Gastrocnemius medialis (tissue), 4 donors: ENCODE measurements around the gene MRPL28. TPM values are rescaled to one million over a fixed set of nuclear protein-coding genes. Genes with fewer than 3 reads are reported as not detected.
"Not testable (repeated sequence)": the region's sequence is repeated elsewhere in the genome, so short reads cannot be mapped to it uniquely, and the experiment has no call there.

ENCODE experiments used
- ATAC-seq, 2 donors: fragments of 150-250 bp; one replicate each; pipeline ENCODE4 v1.9.1; 2016
- DNase-seq, 2 donors: peaks; one replicate each; pipeline ENCODE4 v3.0.0-alpha.2; 2019
- H3K27ac ChIP-seq, 4 donors: fragments of 200-600 bp; sonication (generic); 1 replicate in 1 of 4; 2 replicates in 3 of 4; pipeline ENCODE4 v1.5.1; 2016 to 2018; ENCODE audit warnings: mild to moderate bottlenecking in 2 of 4, moderate library complexity in 1 of 4
- H3K27me3 ChIP-seq, 3 donors: fragments of 200-600 bp; sonication (generic) in 2 of 3; 1 replicate in 1 of 3; 2 replicates in 2 of 3; pipeline versions ENCODE4 v1.5.1 to v1.6.0; 2016 to 2019; ENCODE audit warnings: mild to moderate bottlenecking in 1 of 3, moderate library complexity in 1 of 3
- H3K36me3 ChIP-seq, 2 donors: fragments of 200-600 bp; sonication (generic) in 1 of 2; one replicate each; pipeline ENCODE4 v1.5.1; 2017 to 2018
- H3K4me1 ChIP-seq, 2 donors: fragments of 200-600 bp; sonication (generic) in 1 of 2; one replicate each; pipeline ENCODE4 v1.5.1; 2016 to 2017; ENCODE audit warnings: mild to moderate bottlenecking in 2 of 2
- H3K4me3 ChIP-seq, 4 donors: fragments of 200-600 bp; sonication (generic) in 3 of 4; 1 replicate in 1 of 4; 2 replicates in 3 of 4; pipeline ENCODE4 v1.5.1; 2016 to 2019; ENCODE audit warnings: mild to moderate bottlenecking in 2 of 4
- H3K9me3 ChIP-seq, 3 donors: fragments of 200-600 bp; sonication (generic) in 2 of 3; 1 replicate in 1 of 3; 2 replicates in 2 of 3; pipeline ENCODE4 v1.5.1; 2016 to 2019
- POLR2A ChIP-seq, 2 donors: fragments of 450-650 bp; IDR thresholded peaks; one replicate each; pipeline ENCODE4 v1.6.1; 2017; ENCODE audit warnings: antibody characterized with exemption in 2 of 2, mild to moderate bottlenecking in 2 of 2, moderate library complexity in 2 of 2
- in situ Hi-C, 4 donors: fragments of 200-750 bp; cut with MboI; loops; one replicate each; pipeline versions ENCODE4 v1.15.0 to v1.8.0; 2017; ENCODE audit warnings: low sequenced_read_pairs in 4 of 4
- intact Hi-C: fragments of 100-400 bp; cut with DNase I; formaldehyde crosslinking; loops from one replicate; pipeline ENCODE4 v1.15.1; 2023; ENCODE audit warnings: low total_unique reads
- total RNA-seq, 4 donors: library from RNA; depleted of rRNA; stranded (reverse); fragments of >200 nt; gene quantifications; one replicate each; pipeline versions ENCODE4 v1.1.0 to v1.2.3, GENCODE V29; 2016
- TF ChIP-seq, protein P1 (sequence below), 5 experiments: fragments of 450-650 bp in 3 of 5; fragments of 200-600 bp in 2 of 5; sonication (generic) in 2 of 5; IDR thresholded peaks in 4 of 5; conservative IDR thresholded peaks in 1 of 5; 1 replicate in 4 of 5; 2 replicates in 1 of 5; pipeline ENCODE4 v1.5.1; 2016 to 2019; ENCODE audit warnings: antibody characterized with exemption in 5 of 5, mild to moderate bottlenecking in 3 of 5, moderate library complexity in 3 of 5

The MRPL28 gene
- total RNA-seq, 4 donors from 2014 or later, result 72.8 to 122 (median 87.4) TPM

DNA sequence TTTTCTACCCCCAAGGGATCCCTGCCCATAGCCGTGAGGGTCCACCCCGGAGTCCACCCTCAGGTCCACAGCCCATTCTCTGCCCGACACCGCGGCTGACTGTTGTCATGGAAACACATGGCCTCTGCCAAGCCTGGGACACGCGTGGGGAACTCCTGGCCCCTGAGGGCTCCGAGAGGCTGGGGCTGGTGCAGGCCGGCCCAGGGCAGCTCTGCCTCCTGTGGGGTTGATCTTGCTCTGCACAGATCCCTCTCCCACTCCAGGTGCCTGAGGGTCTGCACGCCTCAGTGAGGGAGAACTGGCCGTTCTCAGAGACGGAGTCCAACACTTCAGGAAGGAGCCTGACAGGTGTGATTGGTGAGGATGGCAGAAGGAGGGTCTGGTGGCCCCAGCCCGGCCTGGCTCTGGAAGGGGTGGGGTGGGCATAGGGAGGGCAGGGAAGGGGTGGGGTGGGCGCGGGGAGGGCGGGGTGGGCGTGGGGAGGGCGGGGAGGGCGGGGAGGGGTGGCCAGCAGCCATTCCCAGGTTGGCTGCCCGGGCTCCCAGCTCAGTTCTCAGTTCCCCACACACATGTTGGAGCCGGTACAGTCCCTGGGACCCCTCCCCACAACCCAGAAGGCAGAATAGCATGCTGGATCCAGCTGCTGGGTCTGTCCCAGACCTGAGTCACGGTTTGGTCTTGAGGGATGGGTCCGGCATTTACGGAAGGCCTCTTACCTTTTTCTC lies 6.4 kb downstream of the MRPL28 start:
- TF ChIP-seq POLR2A (IDR thresholded peaks at IDR 0.05), result no peak
- TF ChIP-seq, protein P1, sequence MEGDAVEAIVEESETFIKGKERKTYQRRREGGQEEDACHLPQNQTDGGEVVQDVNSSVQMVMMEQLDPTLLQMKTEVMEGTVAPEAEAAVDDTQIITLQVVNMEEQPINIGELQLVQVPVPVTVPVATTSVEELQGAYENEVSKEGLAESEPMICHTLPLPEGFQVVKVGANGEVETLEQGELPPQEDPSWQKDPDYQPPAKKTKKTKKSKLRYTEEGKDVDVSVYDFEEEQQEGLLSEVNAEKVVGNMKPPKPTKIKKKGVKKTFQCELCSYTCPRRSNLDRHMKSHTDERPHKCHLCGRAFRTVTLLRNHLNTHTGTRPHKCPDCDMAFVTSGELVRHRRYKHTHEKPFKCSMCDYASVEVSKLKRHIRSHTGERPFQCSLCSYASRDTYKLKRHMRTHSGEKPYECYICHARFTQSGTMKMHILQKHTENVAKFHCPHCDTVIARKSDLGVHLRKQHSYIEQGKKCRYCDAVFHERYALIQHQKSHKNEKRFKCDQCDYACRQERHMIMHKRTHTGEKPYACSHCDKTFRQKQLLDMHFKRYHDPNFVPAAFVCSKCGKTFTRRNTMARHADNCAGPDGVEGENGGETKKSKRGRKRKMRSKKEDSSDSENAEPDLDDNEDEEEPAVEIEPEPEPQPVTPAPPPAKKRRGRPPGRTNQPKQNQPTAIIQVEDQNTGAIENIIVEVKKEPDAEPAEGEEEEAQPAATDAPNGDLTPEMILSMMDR (IDR thresholded peaks at IDR 0.05 in 4 of 5, conservative IDR thresholded peaks at IDR 0.05 in 1 of 5), result no peak

GRCh38 chr16:363110-363765 lies 7.1 kb downstream of the MRPL28 start:
- TF ChIP-seq, protein P1 (IDR thresholded peaks at IDR 0.05 in 4 of 5, conservative IDR thresholded peaks at IDR 0.05 in 1 of 5), result no peak
- no peak for TF ChIP-seq POLR2A (IDR thresholded peaks at IDR 0.05)
- no peaks in the 10 kb centered on the region for H3K9me3 ChIP-seq
- intact Hi-C loops, result no loop called here
- H3K4me1 ChIP-seq, result no peaks in the 10 kb centered on the region
- H3K4me3 ChIP-seq, result no peak overlapping the region
- DNase-seq (no peak), ATAC-seq (no peak)
- peaks cover 0 to 18% (median 7%) of the 10 kb centered on the region in 3 donors for H3K27me3 ChIP-seq
- H3K27ac ChIP-seq, result no peak overlapping the region
- in situ Hi-C loops, result no loop called here
- peaks cover 0 to 18% of the 10 kb centered on the region in 2 donors for H3K36me3 ChIP-seq

More for the DNA sequence above, 6.4 kb downstream of the MRPL28 start:
- Histone ChIP-seq H3K9me3 (no peaks in the 10 kb centered on the region), H3K36me3 (peaks cover 0 to 25% of the 10 kb centered on the region in 2 donors), H3K4me3 (no peak overlapping the region), H3K4me1 (no peaks in the 10 kb centered on the region), H3K27me3 (peaks cover 0 to 18% (median 7%) of the 10 kb centered on the region in 3 donors), H3K27ac (no peak overlapping the region)
- in situ Hi-C loops, result no loop called here
- intact Hi-C loops, result no loop called here
- no peak for DNase-seq
- no peak for ATAC-seq

GRCh38 chr16:362702-362999 lies 7.7 kb downstream of the MRPL28 start:
- ATAC-seq, intact Hi-C loops, H3K27ac ChIP-seq, in situ Hi-C loops, DNase-seq, H3K4me1 ChIP-seq, H3K4me3 ChIP-seq, H3K9me3 ChIP-seq: not testable (repeated sequence)
- peaks cover 0 to 12% of the 10 kb centered on the region in 2 donors for H3K36me3 ChIP-seq
- peaks cover 0 to 18% (median 7%) of the 10 kb centered on the region in 3 donors for H3K27me3 ChIP-seq

DNA sequence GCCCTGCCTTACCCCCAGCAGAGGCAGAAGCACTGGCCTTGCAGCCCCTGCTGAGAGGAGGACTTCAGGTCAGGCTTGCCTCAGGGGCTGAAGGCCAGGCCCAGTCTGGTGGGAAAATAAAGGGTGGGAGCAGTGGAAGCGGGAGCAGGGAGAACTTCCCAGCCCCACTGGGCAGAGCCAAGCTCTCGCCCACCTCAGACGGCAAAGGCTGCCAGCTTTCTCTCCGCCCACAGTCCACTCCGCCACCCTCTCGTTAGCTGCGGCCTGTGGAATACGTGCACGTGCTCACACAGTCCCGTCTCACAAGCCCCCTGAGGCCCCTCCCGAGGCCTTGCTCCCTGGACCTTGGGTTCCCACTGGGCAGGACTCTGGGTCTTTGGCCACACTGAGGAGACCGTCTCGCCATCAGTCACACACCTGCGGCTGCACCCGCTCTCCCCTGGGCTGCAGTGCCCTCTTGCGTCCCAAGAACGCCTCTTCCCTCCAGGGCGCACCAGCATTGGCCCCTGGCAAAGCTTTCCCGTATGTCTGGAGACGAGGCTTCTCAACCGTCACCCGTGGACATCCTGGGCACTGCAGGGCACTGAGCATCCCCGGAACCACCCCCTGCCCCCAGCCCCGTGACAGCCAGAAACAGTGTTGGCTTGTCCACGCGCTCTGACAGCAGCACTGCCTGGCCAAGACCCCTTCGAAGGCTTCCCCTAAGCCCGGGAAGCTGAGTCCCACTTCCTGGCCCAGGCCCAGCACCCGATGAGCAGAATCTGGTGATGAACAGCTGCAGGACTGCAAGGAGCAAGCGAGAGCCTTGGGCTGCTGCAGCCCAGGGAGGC lies 8.3 kb downstream of the MRPL28 start:
- in situ Hi-C loops, result no loop called here
- no peak overlapping the region for H3K27ac ChIP-seq
- DNase-seq, result peak; percentile 48 to 63
- peaks cover 0 to 6% of the 10 kb centered on the region in 2 donors for H3K36me3 ChIP-seq
- H3K27me3 ChIP-seq, result peaks cover 0 to 18% (median 7%) of the 10 kb centered on the region in 3 donors
- no peaks in the 10 kb centered on the region for H3K9me3 ChIP-seq
- TF ChIP-seq, protein P1 (IDR thresholded peaks at IDR 0.05 in 4 of 5, conservative IDR thresholded peaks at IDR 0.05 in 1 of 5), result peak; percentile 58 to 79 (median 72)
- TF ChIP-seq POLR2A (IDR thresholded peaks at IDR 0.05), result no peak
- intact Hi-C loops, result no loop called here
- no peaks in the 10 kb centered on the region for H3K4me1 ChIP-seq
- peak; percentile 84 to 92 for ATAC-seq
- H3K4me3 ChIP-seq, result no peak overlapping the region
